ENCODE data around the gene RASGEF1C.

The RASGEF1C gene

DNA sequence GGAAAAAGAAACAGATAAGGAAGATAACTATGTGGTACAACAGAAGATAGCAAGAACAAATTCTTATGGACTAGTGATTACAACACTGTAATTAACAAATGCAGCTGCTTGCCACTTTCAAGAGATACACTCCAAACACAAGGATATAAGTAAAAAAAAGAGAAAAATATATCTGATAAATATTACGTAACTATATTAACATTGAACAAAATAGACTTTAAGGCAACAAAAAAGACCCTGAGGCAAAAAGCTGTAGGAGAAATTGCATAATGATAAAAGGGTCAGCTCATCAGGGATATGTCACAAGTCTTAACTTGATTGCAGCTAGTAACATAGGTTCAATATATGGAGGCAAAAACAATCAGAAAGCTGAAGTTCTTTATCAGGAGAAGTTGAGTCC is 86.1 kb downstream of the RASGEF1C start:
- H3K36me3 ChIP-seq (ENCODE audit: insufficient read depth, insufficient read length, low read length): no peaks in the 10 kb centered on the region
- DNase-seq (ENCODE audit: low read depth, low spot score): no peak
- no peak overlapping the region for H3K4me3 ChIP-seq (ENCODE audit: insufficient read length, low read depth)
- no peaks in the 10 kb centered on the region for H3K4me1 ChIP-seq (ENCODE audit: insufficient read depth, insufficient read length)
- H3K27me3 ChIP-seq (ENCODE audit: insufficient read depth, insufficient read length): no peaks in the 10 kb centered on the region
- TF ChIP-seq SUZ12 (IDR thresholded peaks at IDR 0.05; ENCODE audit: extremely low read depth, insufficient read depth, insufficient read length) (no peak), YY1 (IDR thresholded peaks at IDR 0.05; ENCODE audit: insufficient read depth, insufficient read length) (no peak), ZNF274 (IDR thresholded peaks at IDR 0.05; ENCODE audit: low read depth, low read length) (no peak)
- H3K9me3 ChIP-seq (ENCODE audit: insufficient read depth, low read length): no peaks in the 10 kb centered on the region
- H3K9ac ChIP-seq (ENCODE audit: insufficient read length, low read depth): no peak overlapping the region

GRCh38 chr5:180121826-180122413 is 87.1 kb downstream of the RASGEF1C start:
- no peaks in the 10 kb centered on the region for H3K9me3 ChIP-seq (ENCODE audit: insufficient read depth, low read length)
- H3K36me3 ChIP-seq (ENCODE audit: insufficient read depth, insufficient read length, low read length): no peaks in the 10 kb centered on the region
- no peak overlapping the region for H3K9ac ChIP-seq (ENCODE audit: insufficient read length, low read depth)
- H3K4me3 ChIP-seq (ENCODE audit: insufficient read length, low read depth): no peak overlapping the region
- DNase-seq (ENCODE audit: low read depth, low spot score): no peak
- no peaks in the 10 kb centered on the region for H3K4me1 ChIP-seq (ENCODE audit: insufficient read depth, insufficient read length)
- TF ChIP-seq ZNF274 (IDR thresholded peaks at IDR 0.05; ENCODE audit: low read depth, low read length): no peak
- no peaks in the 10 kb centered on the region for H3K27me3 ChIP-seq (ENCODE audit: insufficient read depth, insufficient read length)

GRCh38 chr5:180120237-180121101 is 88.5 kb downstream of the RASGEF1C start:
- Histone ChIP-seq H3K4me1 (ENCODE audit: insufficient read depth, insufficient read length) (peaks cover 7% of the 10 kb centered on the region), H3K4me3 (ENCODE audit: insufficient read length, low read depth) (no peak overlapping the region), H3K27me3 (ENCODE audit: insufficient read depth, insufficient read length) (no peaks in the 10 kb centered on the region), H3K36me3 (ENCODE audit: insufficient read depth, insufficient read length, low read length) (no peaks in the 10 kb centered on the region), H3K9me3 (ENCODE audit: insufficient read depth, low read length) (no peaks in the 10 kb centered on the region), H3K9ac (ENCODE audit: insufficient read length, low read depth) (no peak overlapping the region)
- DNase-seq (ENCODE audit: low read depth, low spot score): no peak
- TF ChIP-seq YY1 (IDR thresholded peaks at IDR 0.05; ENCODE audit: insufficient read depth, insufficient read length): no peak
- TF ChIP-seq ZNF274 (IDR thresholded peaks at IDR 0.05; ENCODE audit: low read depth, low read length): no peak

GRCh38 chr5:180119903-180120236 is 89.1 kb downstream of the RASGEF1C start:
- no peak overlapping the region for H3K4me3 ChIP-seq (ENCODE audit: insufficient read length, low read depth)
- TF ChIP-seq YY1 (IDR thresholded peaks at IDR 0.05; ENCODE audit: insufficient read depth, insufficient read length) (no peak), ZNF274 (IDR thresholded peaks at IDR 0.05; ENCODE audit: low read depth, low read length) (no peak), SUZ12 (IDR thresholded peaks at IDR 0.05; ENCODE audit: extremely low read depth, insufficient read depth, insufficient read length) (no peak)
- no peaks in the 10 kb centered on the region for H3K36me3 ChIP-seq (ENCODE audit: insufficient read depth, insufficient read length, low read length)
- no peak overlapping the region for H3K9ac ChIP-seq (ENCODE audit: insufficient read length, low read depth)
- DNase-seq (ENCODE audit: low read depth, low spot score): no peak
- H3K4me1 ChIP-seq (ENCODE audit: insufficient read depth, insufficient read length): peaks cover 7% of the 10 kb centered on the region
- H3K27me3 ChIP-seq (ENCODE audit: insufficient read depth, insufficient read length): no peaks in the 10 kb centered on the region
- no peaks in the 10 kb centered on the region for H3K9me3 ChIP-seq (ENCODE audit: insufficient read depth, low read length)

DNA sequence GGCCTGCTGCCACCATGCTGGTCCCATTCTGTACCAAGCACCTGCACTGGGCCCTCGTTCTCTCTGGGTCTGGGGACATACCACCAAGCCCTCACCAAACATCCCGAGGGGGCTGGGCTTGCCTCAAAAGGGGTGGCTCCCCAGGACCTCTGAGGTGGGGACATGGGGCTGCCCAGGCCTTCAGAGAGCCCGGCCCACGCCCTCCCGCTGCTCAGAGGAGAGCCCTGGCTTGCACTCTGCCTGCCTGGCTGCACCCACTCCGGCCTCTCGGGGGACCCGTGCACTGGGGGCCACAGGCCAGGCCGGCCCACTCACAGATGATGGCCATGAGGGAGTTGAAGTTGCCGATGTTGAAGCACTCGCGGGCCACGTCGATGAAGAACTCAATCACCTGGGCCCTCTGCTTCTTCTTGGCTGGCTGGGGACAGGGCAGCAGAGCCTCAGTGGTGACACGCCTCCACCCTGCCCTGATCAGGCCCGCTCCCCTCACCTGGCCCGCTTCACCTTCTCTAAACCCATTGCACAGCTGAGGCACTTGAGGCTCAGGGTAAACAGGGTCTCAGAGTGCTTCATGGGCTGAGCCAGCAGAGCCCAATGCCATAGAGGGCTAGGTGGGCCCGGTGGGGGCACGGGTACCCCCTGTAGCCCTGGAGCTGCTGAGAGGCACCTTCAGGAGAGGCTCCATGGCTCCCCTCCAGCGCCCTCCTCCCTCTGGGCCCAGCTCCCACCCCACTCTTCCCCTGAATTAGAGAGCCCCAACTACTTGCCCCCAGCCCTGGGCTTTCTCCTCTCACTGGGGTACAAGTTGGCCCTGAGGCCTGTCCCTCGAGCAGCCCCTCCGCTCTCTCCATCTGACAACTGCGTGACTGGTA is 89.7 kb downstream of the RASGEF1C start:
- TF ChIP-seq SUZ12 (IDR thresholded peaks at IDR 0.05; ENCODE audit: extremely low read depth, insufficient read depth, insufficient read length) (no peak), ZNF274 (IDR thresholded peaks at IDR 0.05; ENCODE audit: low read depth, low read length) (no peak), YY1 (IDR thresholded peaks at IDR 0.05; ENCODE audit: insufficient read depth, insufficient read length) (no peak)
- H3K9ac ChIP-seq (ENCODE audit: insufficient read length, low read depth): no peak overlapping the region
- peaks cover 7% of the 10 kb centered on the region for H3K4me1 ChIP-seq (ENCODE audit: insufficient read depth, insufficient read length)
- no peak overlapping the region for H3K4me3 ChIP-seq (ENCODE audit: insufficient read length, low read depth)
- H3K36me3 ChIP-seq (ENCODE audit: insufficient read depth, insufficient read length, low read length): no peaks in the 10 kb centered on the region
- H3K9me3 ChIP-seq (ENCODE audit: insufficient read depth, low read length): no peaks in the 10 kb centered on the region
- H3K27me3 ChIP-seq (ENCODE audit: insufficient read depth, insufficient read length): no peaks in the 10 kb centered on the region
- DNase-seq (ENCODE audit: low read depth, low spot score): no peak

DNA sequence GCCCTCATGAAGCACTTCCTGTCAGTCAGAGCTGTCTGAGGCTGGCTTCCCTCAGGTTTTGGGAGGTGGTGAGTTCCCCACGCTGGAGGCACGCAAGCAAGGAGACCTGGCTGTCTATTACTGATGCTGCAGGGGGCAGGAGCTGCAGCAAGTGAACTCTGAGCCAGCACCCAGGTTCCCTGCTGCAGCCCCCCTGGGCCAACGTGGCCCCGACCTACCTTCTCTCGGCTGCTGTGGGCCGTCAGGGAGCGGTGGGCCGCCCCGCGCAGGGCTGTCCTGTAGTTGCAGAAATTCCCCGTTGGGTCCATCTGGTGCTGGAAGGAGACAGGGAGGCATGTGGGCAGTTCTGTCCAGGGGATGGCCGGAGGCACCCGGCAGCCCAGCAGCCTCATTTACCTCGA is 90.6 kb downstream of the RASGEF1C start:
- peaks cover 7% of the 10 kb centered on the region for H3K4me1 ChIP-seq (ENCODE audit: insufficient read depth, insufficient read length)
- no peaks in the 10 kb centered on the region for H3K9me3 ChIP-seq (ENCODE audit: insufficient read depth, low read length)
- no peak overlapping the region for H3K4me3 ChIP-seq (ENCODE audit: insufficient read length, low read depth)
- H3K9ac ChIP-seq (ENCODE audit: insufficient read length, low read depth): no peak overlapping the region
- H3K36me3 ChIP-seq (ENCODE audit: insufficient read depth, insufficient read length, low read length): no peaks in the 10 kb centered on the region
- DNase-seq (ENCODE audit: low read depth, low spot score): no peak
- no peaks in the 10 kb centered on the region for H3K27me3 ChIP-seq (ENCODE audit: insufficient read depth, insufficient read length)
- TF ChIP-seq ZNF274 (IDR thresholded peaks at IDR 0.05; ENCODE audit: low read depth, low read length) (no peak), YY1 (IDR thresholded peaks at IDR 0.05; ENCODE audit: insufficient read depth, insufficient read length) (no peak), SUZ12 (IDR thresholded peaks at IDR 0.05; ENCODE audit: extremely low read depth, insufficient read depth, insufficient read length) (no peak)

Measured in NT2/D1 (cell line).